HT-29 (cell line): ENCODE measurements around the gene ISLR2. TPM values are rescaled to one million over a fixed set of nuclear protein-coding genes. Genes with fewer than 3 reads are reported as not detected.
"Not testable (repeated sequence)": the region's sequence is repeated elsewhere in the genome, so short reads cannot be mapped to it uniquely, and the experiment has no call there.

Experiments used
- DNase-seq: peaks from one replicate; pipeline ENCODE4 v3.0.0-alpha.2; 2015; ENCODE audit warnings: low spot score
- total RNA-seq: library from RNA; depleted of rRNA; stranded (reverse); fragments of >200 nt; shearing (Covaris generic); gene quantifications from 2 replicates; pipeline ENCODE4 v1.2.3, GENCODE V29; 2014

Gene ISLR2
- total RNA-seq, 1 experiment from 2014 or later, result not detected

DNA sequence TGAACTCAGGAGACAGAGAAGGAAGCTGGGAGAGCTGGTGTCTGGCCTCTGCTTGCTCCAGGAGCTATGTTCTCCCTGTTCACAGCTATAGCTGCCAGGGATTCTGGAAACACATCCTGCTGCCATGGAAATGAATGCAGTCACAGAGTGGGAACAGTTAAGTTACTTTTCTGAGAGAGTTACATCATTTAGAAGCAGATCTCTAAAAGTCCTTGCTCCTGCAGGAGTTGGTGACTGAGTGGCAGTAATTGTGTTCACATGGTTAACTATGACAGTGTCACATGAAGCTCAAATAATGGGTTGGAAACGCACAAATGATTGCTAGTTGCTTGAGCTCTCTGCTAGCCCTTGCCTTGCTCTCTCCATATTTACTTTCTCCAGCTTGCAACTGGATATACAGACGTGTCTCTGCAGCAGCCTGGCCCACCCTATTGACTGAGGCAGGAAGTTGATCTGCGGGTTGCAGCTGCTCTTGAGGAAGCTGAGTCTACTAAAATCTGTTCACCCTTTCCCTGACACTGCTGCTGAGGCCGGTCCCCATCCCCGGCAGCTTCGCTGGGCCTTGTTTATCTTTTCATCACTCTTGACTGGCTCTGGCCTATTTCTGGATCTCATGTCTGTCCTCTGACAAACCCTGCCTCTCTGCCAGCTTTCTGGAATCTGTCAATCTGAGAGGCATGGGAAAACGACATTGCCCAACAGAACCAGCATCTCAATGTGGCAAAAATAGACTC, 26.5 kb downstream of the ISLR2 start:
- no peak for DNase-seq

DNA sequence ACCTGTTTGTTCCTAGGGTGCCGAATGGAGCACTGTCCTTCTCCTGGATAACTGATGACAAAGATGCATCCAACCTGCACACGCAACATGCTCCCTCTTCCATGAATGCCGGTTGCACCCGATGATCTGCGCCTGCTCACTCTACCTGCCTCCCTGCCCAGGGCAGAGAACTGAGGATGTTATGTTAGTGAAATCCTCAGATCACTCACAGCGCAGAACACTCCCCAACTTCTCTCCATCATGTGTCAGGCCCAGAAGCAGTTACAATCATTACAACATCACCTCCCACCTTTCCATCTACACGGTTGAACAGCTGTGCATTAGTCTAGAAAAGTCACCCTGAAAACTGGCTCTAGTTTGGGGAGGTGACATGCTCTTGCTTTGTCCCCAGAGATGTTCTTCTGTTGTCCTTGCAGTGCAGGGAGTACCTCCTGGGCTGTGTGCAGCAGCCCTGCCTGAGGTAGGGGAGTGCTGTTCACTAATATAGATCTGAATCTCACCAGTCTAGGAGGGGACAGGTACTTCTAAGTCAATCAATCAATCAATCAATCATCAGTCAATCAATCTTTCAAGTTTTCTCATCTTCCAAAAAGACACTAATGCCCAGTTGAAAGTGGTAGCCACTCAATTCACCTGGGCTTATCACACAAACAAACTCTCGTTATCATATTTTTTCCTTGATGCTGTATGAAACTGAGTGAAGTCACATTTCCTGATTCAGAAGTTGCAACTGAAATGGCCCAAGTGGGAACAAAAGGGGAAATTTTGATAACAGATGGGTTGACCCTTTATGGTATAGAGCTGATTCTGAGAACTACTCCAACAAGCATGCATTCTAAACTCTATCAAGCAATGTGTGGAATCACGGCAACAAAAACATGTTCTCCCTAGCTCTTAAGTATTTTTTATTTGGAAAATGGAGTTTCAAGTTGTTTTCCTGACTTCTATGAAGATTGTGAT, 27.8 kb downstream of the ISLR2 start:
- no peak for DNase-seq

GRCh38 chr15:74158855-74159650, 28.7 kb downstream of the ISLR2 start:
- DNase-seq, result no peak

- DNase-seq, result no peak
These were observed 29.4 kb downstream of the ISLR2 start for GRCh38 chr15:74159773-74160172.

- DNase-seq, result not testable (repeated sequence)
These were observed 30.0 kb downstream of the ISLR2 start for GRCh38 chr15:74160390-74160789.

GRCh38 chr15:74162195-74162536, 31.8 kb downstream of the ISLR2 start:
- DNase-seq, result not testable (repeated sequence)

- DNase-seq, result no peak
These were observed 35.1 kb downstream of the ISLR2 start for GRCh38 chr15:74165461-74165860.

DNA sequence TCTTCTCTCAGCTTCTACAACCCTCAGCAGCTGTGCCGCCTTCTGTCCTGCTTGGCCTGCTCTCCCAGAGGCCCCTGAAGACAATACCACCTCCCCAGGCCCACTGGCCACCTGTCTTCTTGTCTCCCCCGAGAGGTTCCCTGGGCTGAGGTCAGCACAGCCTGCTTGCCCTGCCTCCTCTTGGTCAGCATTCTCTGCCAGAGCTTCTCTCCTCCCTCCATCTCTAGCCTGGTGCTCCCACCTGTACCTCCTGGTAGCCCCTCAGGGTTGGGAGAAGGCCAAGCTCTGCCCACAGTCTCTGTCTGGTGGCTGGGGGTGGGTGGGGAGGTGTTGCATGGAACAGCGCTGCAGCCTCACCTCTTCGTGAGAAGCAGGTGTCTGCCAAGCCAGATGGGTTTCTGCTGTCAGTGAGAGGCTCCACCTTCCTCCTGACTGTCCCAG, 37.5 kb downstream of the ISLR2 start:
- no peak for DNase-seq

- no peak for DNase-seq
These were observed 38.3 kb downstream of the ISLR2 start for GRCh38 chr15:74168711-74169126.

- DNase-seq, result no peak
These were observed 39.9 kb downstream of the ISLR2 start for GRCh38 chr15:74170071-74170844.

DNA sequence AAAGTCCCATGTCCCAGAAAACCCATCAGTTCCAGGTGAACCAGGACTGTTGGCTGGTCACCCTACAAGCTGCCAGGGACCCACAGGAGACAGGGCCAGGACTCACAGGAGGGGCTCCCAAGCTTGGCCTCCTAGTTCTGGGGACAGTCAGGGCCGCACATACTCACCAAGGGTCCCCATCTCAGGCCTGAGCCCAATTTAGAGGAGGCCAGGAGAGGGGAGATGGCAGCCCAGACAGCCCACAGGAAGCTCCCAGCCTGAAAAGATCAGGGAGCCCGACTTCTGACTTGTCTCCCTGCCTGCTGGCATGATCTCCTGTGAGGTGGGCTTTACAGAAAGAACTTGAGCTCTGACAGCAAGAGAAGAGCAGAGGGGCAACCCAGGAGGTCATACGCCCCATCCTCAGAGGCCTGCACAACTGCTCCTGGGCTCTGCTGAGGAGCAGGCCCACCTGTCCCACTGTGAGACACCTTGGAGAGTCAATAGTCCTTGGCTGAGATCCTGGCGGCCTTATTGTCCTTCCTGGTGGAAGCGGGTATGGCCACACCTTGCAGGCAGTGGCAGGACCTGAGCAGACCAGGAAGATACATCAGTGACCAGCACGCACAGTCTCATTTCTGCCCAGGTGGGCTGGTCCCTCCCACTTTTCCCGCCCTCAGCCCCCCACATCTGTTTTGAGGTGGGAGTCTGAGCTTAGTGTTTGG, 40.6 kb downstream of the ISLR2 start:
- no peak for DNase-seq

DNA sequence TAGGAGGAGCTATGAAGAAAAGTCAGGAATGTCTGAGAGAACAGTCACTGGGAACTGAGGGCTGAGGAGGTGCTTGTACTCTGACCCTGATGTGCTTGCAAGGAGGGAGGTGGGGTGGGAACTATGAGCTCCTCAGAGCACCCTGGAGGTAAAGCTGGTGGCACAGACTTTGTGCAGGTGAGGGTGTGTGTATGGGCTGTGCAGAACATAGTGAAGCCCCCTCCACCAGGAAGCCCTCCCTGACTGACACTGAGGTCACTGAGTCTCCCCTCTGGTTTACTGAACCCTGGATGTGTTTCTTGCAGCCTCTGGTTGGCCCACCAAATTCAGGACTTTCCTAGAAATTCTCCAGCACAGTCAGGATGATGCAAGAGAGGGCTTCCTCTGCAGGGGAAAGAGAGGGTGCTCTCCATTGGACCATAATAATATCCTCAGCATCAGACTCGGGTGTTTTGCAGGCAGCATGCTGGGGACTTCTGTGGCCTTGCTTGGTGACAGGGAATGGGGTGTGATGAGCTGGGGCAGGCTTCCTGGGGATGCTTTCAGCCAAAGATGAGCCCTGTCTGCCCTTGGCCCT, 41.7 kb downstream of the ISLR2 start:
- DNase-seq, result no peak

DNA sequence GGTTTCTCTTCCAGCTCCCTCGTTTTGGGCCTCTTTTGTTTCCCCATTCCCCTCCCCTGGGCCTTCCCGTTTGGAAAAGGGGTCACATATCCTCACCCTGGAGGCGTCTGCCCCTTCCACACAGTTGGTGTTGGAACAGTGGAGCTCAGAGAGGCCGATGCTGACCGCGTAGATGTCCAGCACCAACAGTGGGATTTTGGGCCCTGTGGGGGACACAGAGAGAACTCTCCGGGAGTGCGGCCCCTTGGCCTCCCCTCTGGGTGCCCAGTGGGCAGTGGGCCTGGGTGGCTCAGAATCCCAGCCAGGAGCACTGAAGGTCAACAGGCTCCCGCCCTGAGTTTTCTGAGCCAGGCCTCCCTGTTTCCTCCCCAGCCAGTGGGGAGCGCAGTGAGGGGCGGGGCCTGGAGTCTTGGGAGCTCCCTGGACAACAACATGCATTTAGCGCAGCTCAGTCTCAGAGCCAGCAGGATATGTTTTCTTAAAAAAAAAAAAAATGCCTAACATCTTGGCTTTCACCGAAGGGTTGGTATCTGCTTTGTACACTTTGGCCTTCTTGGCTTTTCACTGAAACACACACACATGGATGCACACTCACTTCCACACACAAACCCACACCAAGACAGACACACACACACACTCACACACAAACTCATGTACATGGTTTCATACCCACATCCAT, 42.5 kb downstream of the ISLR2 start:
- no peak for DNase-seq

- no peak for DNase-seq
These were observed 43.2 kb downstream of the ISLR2 start, which contains the start of gene ISLR for GRCh38 chr15:74173380-74174218. Gene ISLR, plus strand, starts transcription at chr15:74173710. Its CDS starts 1,149 bp downstream, at chr15:74174859.

- DNase-seq, result no peak
These were observed 44.0 kb downstream of the ISLR2 start for GRCh38 chr15:74174219-74174957.

DNA sequence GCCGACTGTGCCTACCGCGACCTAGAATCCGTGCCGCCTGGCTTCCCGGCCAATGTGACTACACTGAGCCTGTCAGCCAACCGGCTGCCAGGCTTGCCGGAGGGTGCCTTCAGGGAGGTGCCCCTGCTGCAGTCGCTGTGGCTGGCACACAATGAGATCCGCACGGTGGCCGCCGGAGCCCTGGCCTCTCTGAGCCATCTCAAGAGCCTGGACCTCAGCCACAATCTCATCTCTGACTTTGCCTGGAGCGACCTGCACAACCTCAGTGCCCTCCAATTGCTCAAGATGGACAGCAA, 44.5 kb downstream of the ISLR2 start:
- DNase-seq, result no peak

- no peak for DNase-seq
These were observed 45.1 kb downstream of the ISLR2 start for GRCh38 chr15:74175271-74176191.
